SJSA1 (cell line): ENCODE data around the gene CNTN6. TPM values are rescaled to one million over a fixed set of nuclear protein-coding genes. Genes with fewer than 3 reads are reported as not detected.

Experiments used
- DNase-seq, 2 experiments: peaks; one replicate each; pipeline ENCODE4 v3.0.0-alpha.2; 2015 to 2020; ENCODE audit warnings: low spot score in 2 of 2, low read depth in 1 of 2
- H3K27ac ChIP-seq: fragments of 250-450 bp; sonication (Bioruptor Pico); 2 replicates; pipeline ENCODE4 v1.5.1; 2020; ENCODE audit warnings: mild to moderate bottlenecking, moderate library complexity
- H3K27me3 ChIP-seq: fragments of 250-450 bp; sonication (Bioruptor Pico); replicated peaks from 2 replicates; pipeline ENCODE4 v1.5.1; 2020; ENCODE audit warnings: mild to moderate bottlenecking, moderate library complexity
- H3K36me3 ChIP-seq: fragments of 250-450 bp; sonication (Bioruptor Pico); 2 replicates; pipeline ENCODE4 v1.5.1; 2020; ENCODE audit warnings: mild to moderate bottlenecking
- H3K4me1 ChIP-seq: fragments of 250-450 bp; sonication (Bioruptor Pico); replicated peaks from 2 replicates; pipeline ENCODE4 v1.6.1; 2021; ENCODE audit warnings: mild to moderate bottlenecking
- H3K4me3 ChIP-seq: fragments of 250-450 bp; sonication (Bioruptor Pico); 2 replicates; pipeline ENCODE4 v1.5.1; 2020; ENCODE audit warnings: mild to moderate bottlenecking
- H3K9me3 ChIP-seq: fragments of 250-450 bp; sonication (Bioruptor Pico); replicated peaks from 2 replicates; pipeline ENCODE4 v1.5.1; 2020; ENCODE audit warnings: mild to moderate bottlenecking
- total RNA-seq: library from RNA; depleted of rRNA; stranded (reverse); fragments of >200 nt; shearing (Covaris generic); gene quantifications from 2 replicates; pipeline ENCODE4 v1.2.3, GENCODE V29; 2014

The CNTN6 gene
- total RNA-seq, 1 experiment from 2014 or later = not detected

GRCh38 chr3:1195947-1196346 is 103.1 kb downstream of the CNTN6 start:
- no peak overlapping the region for H3K4me3 ChIP-seq
- H3K9me3 ChIP-seq = no peaks in the 10 kb centered on the region
- DNase-seq = no peak
- no peaks in the 10 kb centered on the region for H3K36me3 ChIP-seq
- H3K27ac ChIP-seq = no peak overlapping the region
- H3K4me1 ChIP-seq = no peaks in the 10 kb centered on the region
- H3K27me3 ChIP-seq = no peaks in the 10 kb centered on the region

- Histone ChIP-seq H3K27ac (no peak overlapping the region), H3K36me3 (no peaks in the 10 kb centered on the region), H3K4me3 (no peak overlapping the region), H3K27me3 (no peaks in the 10 kb centered on the region), H3K9me3 (no peaks in the 10 kb centered on the region), H3K4me1 (no peaks in the 10 kb centered on the region)
- no peak for DNase-seq
These were observed 104.2 kb downstream of the CNTN6 start for GRCh38 chr3:1197051-1197450.

- no peak overlapping the region for H3K4me3 ChIP-seq
- H3K9me3 ChIP-seq = no peaks in the 10 kb centered on the region; the same call in none of the 2 replicates
- H3K27ac ChIP-seq = no peak overlapping the region
- H3K27me3 ChIP-seq = no peaks in the 10 kb centered on the region
- no peak for DNase-seq
- H3K4me1 ChIP-seq = no peaks in the 10 kb centered on the region
- no peaks in the 10 kb centered on the region for H3K36me3 ChIP-seq
These were observed 107.5 kb downstream of the CNTN6 start for GRCh38 chr3:1200371-1200770.

GRCh38 chr3:1207904-1208303 is 115.1 kb downstream of the CNTN6 start:
- no peak for DNase-seq
- H3K4me1 ChIP-seq = no peaks in the 10 kb centered on the region
- no peak overlapping the region for H3K4me3 ChIP-seq
- no peaks in the 10 kb centered on the region for H3K27me3 ChIP-seq
- H3K9me3 ChIP-seq = no peaks in the 10 kb centered on the region; the same call in none of the 2 replicates
- H3K36me3 ChIP-seq = no peaks in the 10 kb centered on the region
- H3K27ac ChIP-seq = no peak overlapping the region

GRCh38 chr3:1214933-1215332 is 122.1 kb downstream of the CNTN6 start:
- Histone ChIP-seq H3K4me1 (no peaks in the 10 kb centered on the region), H3K27ac (no peak overlapping the region), H3K9me3 (no peaks in the 10 kb centered on the region), H3K27me3 (no peaks in the 10 kb centered on the region), H3K36me3 (no peaks in the 10 kb centered on the region), H3K4me3 (no peak overlapping the region)
- DNase-seq = no peak

- Histone ChIP-seq H3K27ac (no peak overlapping the region), H3K36me3 (no peaks in the 10 kb centered on the region), H3K4me3 (no peak overlapping the region), H3K9me3 (no peaks in the 10 kb centered on the region), H3K27me3 (no peaks in the 10 kb centered on the region), H3K4me1 (no peaks in the 10 kb centered on the region)
- no peak for DNase-seq
These were observed 124.0 kb downstream of the CNTN6 start for GRCh38 chr3:1216856-1217255.

- Histone ChIP-seq H3K9me3 (no peaks in the 10 kb centered on the region), H3K4me3 (no peak overlapping the region), H3K36me3 (no peaks in the 10 kb centered on the region), H3K27ac (no peak overlapping the region), H3K27me3 (no peaks in the 10 kb centered on the region), H3K4me1 (no peaks in the 10 kb centered on the region)
- no peak for DNase-seq
These were observed 134.3 kb downstream of the CNTN6 start for GRCh38 chr3:1227111-1227510.

- H3K27ac ChIP-seq = no peak overlapping the region
These were observed 135.5 kb downstream of the CNTN6 start for GRCh38 chr3:1228289-1228688.

GRCh38 chr3:1230920-1231319 is 138.1 kb downstream of the CNTN6 start:
- Histone ChIP-seq H3K36me3 (no peaks in the 10 kb centered on the region), H3K4me1 (no peaks in the 10 kb centered on the region), H3K27ac (no peak overlapping the region), H3K27me3 (no peaks in the 10 kb centered on the region), H3K4me3 (no peak overlapping the region), H3K9me3 (no peaks in the 10 kb centered on the region)
- no peak for DNase-seq

More at GRCh38 chr3:1228289-1228688, 135.5 kb downstream of the CNTN6 start:
- Histone ChIP-seq H3K27me3 (no peaks in the 10 kb centered on the region), H3K9me3 (no peaks in the 10 kb centered on the region), H3K4me1 (no peaks in the 10 kb centered on the region), H3K36me3 (no peaks in the 10 kb centered on the region), H3K4me3 (no peak overlapping the region)
- DNase-seq = no peak

GRCh38 chr3:1232276-1232675 is 139.5 kb downstream of the CNTN6 start:
- Histone ChIP-seq H3K36me3 (no peaks in the 10 kb centered on the region), H3K27me3 (no peaks in the 10 kb centered on the region), H3K27ac (no peak overlapping the region), H3K4me3 (no peak overlapping the region), H3K9me3 (no peaks in the 10 kb centered on the region), H3K4me1 (no peaks in the 10 kb centered on the region)
- DNase-seq = no peak

GRCh38 chr3:1235526-1236120 is 142.8 kb downstream of the CNTN6 start:
- Histone ChIP-seq H3K9me3 (no peaks in the 10 kb centered on the region), H3K4me1 (no peaks in the 10 kb centered on the region), H3K27ac (no peak overlapping the region), H3K4me3 (no peak overlapping the region), H3K27me3 (no peaks in the 10 kb centered on the region), H3K36me3 (no peaks in the 10 kb centered on the region)
- no peak for DNase-seq

- DNase-seq = no peak
- Histone ChIP-seq H3K27me3 (no peaks in the 10 kb centered on the region), H3K4me3 (no peak overlapping the region), H3K9me3 (no peaks in the 10 kb centered on the region), H3K36me3 (no peaks in the 10 kb centered on the region), H3K27ac (no peak overlapping the region), H3K4me1 (no peaks in the 10 kb centered on the region)
These were observed 158.6 kb downstream of the CNTN6 start for GRCh38 chr3:1251282-1252060.

GRCh38 chr3:1252061-1252430 is 159.2 kb downstream of the CNTN6 start:
- Histone ChIP-seq H3K27me3 (no peaks in the 10 kb centered on the region), H3K4me3 (no peak overlapping the region), H3K36me3 (no peaks in the 10 kb centered on the region), H3K9me3 (no peaks in the 10 kb centered on the region), H3K27ac (no peak overlapping the region), H3K4me1 (no peaks in the 10 kb centered on the region)
- no peak for DNase-seq

- Histone ChIP-seq H3K4me1 (no peaks in the 10 kb centered on the region), H3K27me3 (no peaks in the 10 kb centered on the region), H3K36me3 (no peaks in the 10 kb centered on the region), H3K9me3 (no peaks in the 10 kb centered on the region; the same call in 1 of the 2 replicates), H3K4me3 (no peak overlapping the region), H3K27ac (no peak overlapping the region)
- DNase-seq = no peak
These were observed 169.4 kb downstream of the CNTN6 start for GRCh38 chr3:1262246-1262645.
